ENCODE data around the gene SORL1.

- TF ChIP-seq POLR2AphosphoS5 (IDR thresholded peaks at IDR 0.05), result no peak
- no peak for TF ChIP-seq CTCF (IDR thresholded peaks at IDR 0.05)
- no peak for TF ChIP-seq POLR2A (IDR thresholded peaks at IDR 0.05)
- no peak for TF ChIP-seq EP300 (IDR thresholded peaks at IDR 0.05)
Observed at GRCh38 chr11:121669422-121669821, 217.3 kb downstream of the SORL1 start.
